Measurements from ENCODE around the gene MTRF1L. TPM values are rescaled to one million over a fixed set of nuclear protein-coding genes. Genes with fewer than 3 reads are reported as not detected.

Gene MTRF1L
- total and polyA plus RNA-seq, 2 of the 8 experiments (the other 6 are each of a cell fraction or from before 2014, with no cell fraction given), result 4.5 to 26.5 TPM

- no peak for TF ChIP-seq ATF2 (IDR thresholded peaks at IDR 0.05; ENCODE audit: low read length)
Observed at GRCh38 chr6:153028963-153029362, 26.5 kb upstream of the MTRF1L start (continued).

Measured in H1 (cell line).